ENCODE results near the gene XAB2.

DNA sequence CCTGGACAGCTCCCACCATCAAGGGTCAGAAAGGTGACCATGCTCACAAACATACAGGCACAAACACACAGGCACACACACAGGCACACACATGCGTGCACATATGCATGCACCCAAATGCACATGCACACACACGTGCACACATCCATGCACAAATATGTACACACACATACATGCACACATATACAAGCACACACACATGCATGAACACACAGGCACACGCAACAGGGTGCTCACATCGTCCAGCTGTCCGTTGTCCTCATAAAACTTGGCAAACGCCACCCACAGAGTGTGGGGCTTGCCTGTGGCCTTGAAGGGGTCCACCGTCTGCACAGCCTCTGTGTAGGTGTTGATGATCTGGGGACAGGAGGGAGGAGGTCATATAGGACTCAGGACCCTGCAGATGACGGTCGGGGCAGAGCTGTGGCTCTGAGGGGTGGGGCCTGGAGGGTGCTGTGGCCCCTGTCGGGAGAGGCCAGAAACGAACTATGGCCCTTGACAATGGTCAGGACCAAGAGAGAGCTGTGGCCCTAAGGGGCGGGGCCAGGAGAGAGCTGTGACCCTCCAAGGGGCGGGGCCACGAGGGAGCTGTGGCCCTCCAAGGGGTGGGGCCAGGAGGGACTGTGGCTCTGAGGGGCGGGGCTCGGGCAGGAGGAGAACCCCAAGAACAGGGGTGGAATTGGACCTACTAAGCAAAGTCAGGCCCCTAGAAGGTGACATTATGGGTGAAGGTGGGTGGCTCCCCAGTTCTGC lies 6.2 kb downstream of the XAB2 start:
- TF ChIP-seq, protein P1, sequence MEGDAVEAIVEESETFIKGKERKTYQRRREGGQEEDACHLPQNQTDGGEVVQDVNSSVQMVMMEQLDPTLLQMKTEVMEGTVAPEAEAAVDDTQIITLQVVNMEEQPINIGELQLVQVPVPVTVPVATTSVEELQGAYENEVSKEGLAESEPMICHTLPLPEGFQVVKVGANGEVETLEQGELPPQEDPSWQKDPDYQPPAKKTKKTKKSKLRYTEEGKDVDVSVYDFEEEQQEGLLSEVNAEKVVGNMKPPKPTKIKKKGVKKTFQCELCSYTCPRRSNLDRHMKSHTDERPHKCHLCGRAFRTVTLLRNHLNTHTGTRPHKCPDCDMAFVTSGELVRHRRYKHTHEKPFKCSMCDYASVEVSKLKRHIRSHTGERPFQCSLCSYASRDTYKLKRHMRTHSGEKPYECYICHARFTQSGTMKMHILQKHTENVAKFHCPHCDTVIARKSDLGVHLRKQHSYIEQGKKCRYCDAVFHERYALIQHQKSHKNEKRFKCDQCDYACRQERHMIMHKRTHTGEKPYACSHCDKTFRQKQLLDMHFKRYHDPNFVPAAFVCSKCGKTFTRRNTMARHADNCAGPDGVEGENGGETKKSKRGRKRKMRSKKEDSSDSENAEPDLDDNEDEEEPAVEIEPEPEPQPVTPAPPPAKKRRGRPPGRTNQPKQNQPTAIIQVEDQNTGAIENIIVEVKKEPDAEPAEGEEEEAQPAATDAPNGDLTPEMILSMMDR (IDR thresholded peaks at IDR 0.05; ENCODE audit: insufficient read depth, low read depth, low read length), result no peak
- TF ChIP-seq EZH2 (IDR thresholded peaks at IDR 0.05; ENCODE audit: insufficient read depth, low read length), result no peak
